Epithelial cell of proximal tubule (primary cell): ENCODE measurements around the gene SBK2. TPM values are rescaled to one million over a fixed set of nuclear protein-coding genes. Genes with fewer than 3 reads are reported as not detected.
"Not testable (repeated sequence)": the region's sequence is repeated elsewhere in the genome, so short reads cannot be mapped to it uniquely, and the experiment has no call there.

ENCODE experiments used
- DNase-seq: peaks from one replicate; pipeline ENCODE4 v3.0.0-alpha.2; 2011; ENCODE audit warnings: low read depth
- H3K4me3 ChIP-seq: 2 replicates; pipeline ENCODE4 v1.5.1; 2011; ENCODE audit warnings: low read depth, mild to moderate bottlenecking, low read length
- total RNA-seq: library from RNA; depleted of rRNA; stranded (reverse); fragments of >200 nt; gene quantifications from 2 replicates; pipeline ENCODE4 v1.2.3, GENCODE V29; 2015
- TF ChIP-seq, protein P1 (sequence below): conservative IDR thresholded peaks from 2 replicates; pipeline ENCODE4 v1.5.1; 2012; ENCODE audit warnings: low read depth, mild to moderate bottlenecking, low read length

SBK2 gene, protein sequence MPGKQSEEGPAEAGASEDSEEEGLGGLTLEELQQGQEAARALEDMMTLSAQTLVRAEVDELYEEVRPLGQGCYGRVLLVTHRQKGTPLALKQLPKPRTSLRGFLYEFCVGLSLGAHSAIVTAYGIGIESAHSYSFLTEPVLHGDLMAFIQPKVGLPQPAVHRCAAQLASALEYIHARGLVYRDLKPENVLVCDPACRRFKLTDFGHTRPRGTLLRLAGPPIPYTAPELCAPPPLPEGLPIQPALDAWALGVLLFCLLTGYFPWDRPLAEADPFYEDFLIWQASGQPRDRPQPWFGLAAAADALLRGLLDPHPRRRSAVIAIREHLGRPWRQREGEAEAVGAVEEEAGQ
- 0.58 and 2.9 TPM in 2 replicates for total RNA-seq

DNA sequence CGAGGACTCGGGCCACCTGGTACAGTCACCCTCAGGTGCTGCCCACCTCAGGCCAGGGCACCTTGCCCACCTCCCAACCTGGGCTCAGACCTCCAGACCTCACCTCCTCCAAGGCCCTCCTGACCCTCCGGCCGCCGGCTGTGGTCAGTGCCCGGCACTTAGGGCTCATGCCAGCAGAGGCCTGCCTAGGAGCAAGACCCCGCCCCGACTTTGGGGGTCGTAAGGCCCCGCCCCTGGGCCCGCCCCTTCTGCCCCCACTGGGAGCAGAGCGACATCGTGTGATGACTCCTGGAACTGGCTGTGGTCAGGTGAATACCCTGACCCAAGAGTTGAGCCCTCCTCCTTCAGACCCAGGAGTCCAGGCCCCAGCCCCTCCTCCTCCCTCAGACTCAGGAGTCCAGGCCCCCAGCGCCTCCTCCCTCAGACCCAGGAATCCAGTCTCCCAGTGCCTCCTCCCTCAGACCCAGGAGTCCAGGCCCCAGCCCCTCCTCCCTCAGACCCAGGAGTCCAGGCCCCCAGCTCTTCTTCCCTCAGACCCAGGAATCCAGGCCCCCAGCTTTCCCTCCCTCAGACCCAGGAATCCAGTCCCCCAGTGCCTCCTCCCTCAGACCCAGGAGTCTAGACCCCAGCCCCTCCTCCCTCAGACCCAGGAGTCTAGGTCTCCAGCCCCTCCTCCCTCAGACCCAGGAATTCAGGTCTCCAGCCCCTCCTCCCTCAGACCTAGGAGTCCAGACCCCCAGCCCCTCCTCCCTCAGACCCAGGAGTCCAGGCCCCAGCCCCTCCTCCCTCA lies at the start of gene SBK2:
Gene SBK2 (minus strand): TSS at position 183 of the 790 bp plus-strand sequence. CDS start 839 bp downstream, outside the sequence.
- TF ChIP-seq, protein P1, sequence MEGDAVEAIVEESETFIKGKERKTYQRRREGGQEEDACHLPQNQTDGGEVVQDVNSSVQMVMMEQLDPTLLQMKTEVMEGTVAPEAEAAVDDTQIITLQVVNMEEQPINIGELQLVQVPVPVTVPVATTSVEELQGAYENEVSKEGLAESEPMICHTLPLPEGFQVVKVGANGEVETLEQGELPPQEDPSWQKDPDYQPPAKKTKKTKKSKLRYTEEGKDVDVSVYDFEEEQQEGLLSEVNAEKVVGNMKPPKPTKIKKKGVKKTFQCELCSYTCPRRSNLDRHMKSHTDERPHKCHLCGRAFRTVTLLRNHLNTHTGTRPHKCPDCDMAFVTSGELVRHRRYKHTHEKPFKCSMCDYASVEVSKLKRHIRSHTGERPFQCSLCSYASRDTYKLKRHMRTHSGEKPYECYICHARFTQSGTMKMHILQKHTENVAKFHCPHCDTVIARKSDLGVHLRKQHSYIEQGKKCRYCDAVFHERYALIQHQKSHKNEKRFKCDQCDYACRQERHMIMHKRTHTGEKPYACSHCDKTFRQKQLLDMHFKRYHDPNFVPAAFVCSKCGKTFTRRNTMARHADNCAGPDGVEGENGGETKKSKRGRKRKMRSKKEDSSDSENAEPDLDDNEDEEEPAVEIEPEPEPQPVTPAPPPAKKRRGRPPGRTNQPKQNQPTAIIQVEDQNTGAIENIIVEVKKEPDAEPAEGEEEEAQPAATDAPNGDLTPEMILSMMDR, result peak; percentile 34
- no peak within 1 kb of the TSS for H3K4me3 ChIP-seq
- DNase-seq, result no peak

DNA sequence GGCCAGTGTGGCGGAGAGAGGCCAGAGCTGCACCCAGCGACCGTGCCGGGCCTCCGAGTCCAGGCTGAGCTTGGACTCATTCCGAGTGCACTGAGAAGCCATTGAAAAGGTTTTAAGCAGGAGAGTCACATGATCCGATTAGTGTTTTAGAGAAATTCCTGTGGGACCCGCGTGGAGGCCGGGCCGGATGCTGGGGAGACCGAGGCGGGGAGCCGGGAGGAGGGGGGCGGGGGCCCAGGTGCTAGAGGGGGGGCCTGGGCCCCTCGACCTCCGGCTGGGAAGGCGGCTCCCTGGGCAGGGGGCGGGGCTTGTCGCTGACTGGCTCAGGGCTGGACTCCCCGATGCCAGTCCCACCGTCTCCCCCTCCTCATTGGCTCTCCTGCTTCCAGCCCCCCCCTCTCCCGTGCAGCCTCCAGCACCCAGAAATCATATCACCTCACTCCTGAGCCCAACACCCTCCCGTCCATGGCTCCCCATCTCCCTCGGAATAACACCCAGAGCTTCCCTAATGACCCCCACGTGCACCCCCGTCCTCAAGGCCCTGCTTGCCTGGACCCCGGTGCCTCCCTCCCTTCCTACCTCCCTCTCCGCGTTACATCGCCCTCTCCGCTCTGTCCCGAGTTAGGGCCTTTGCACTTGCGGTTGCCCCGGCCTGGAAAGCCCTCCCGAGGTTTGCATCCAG lies 48.9 kb upstream of the SBK2 start:
- TF ChIP-seq, protein P1, result no peak
- no peak for DNase-seq
- H3K4me3 ChIP-seq, result peak overlapping the region; percentile 48

DNA sequence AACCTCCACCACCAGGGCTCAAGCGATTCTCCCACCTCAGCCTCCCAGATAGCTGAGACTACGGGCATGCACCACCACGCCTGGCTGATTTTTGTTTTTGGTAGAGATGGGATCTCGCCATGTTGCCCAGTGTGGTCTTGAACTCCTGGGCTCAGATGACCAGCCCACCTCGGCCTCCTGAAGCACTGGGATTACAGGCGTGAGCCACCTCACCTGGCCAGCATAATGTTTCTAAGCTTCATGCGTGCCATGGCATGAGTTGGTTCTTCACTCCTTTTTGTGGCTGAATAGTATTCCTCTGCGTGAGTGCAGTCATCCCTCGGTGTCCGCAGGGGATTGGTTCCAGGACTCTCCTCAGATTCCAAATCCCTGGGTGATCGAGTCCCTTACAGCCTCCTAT lies 47.9 kb upstream of the SBK2 start:
- no peak overlapping the region for H3K4me3 ChIP-seq
- TF ChIP-seq, protein P1, result no peak
- DNase-seq, result no peak

DNA sequence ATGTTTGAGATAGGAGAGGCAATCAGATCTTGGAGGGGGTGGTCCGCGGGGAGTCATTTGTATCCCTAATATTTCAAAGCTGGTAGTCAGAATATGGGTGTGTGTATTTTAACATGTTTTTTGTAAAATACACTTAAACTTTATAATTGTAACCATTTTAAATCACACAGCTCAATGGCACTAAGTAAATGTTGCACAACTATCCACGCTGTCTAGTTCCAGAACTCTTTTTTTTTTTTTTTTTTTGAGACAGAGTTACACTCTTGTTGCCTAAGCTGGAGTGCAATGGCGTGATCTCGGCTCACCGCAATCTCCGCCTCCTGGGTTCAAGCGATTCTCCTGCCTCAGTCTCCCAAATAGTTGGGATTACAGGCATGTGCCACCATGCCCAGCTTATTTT lies 47.0 kb upstream of the SBK2 start:
- not testable (repeated sequence) for H3K4me3 ChIP-seq, DNase-seq

DNA sequence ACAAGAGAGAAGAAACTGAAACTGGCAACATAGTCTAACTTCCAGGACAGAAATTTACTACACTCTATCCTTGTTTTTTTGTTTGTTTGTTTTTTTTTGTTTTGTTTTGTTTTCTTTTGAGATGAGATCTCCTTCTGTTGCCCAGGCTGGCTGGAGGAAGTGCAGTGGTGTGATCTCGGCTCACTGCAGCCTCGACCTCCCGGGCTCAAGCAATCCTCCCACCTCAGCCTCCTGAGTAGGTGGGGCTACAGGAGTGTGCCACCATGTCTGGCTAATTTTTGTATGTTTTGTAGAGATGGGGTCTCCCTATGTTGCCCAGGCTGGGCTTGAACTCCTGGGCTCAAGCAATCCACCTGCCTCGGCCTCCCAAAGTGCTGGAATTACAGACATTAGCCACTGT lies 45.4 kb upstream of the SBK2 start:
- not testable (repeated sequence) for DNase-seq
- H3K4me3 ChIP-seq, result peak overlapping the region; percentile 81

DNA sequence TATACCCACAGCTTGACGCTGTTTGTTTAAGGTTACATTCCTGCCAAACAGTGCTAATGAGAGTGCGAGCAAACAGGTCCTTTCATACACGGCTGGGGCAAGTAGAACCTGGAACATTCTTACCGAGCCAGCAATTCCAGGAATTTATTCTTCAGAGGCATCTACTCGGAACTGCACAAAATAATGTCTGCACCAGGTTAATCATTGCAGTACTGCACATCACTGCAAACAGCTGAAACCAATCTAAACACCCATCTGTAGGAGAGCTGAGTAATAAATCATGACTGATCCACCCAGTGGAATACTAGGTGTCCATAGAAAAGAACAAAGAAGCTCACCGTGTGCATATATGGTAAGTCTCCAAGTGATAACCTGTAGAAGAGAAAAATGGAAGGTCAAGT lies 44.9 kb upstream of the SBK2 start:
- peak; percentile 95 for DNase-seq
- H3K4me3 ChIP-seq, result peak overlapping the region; percentile 81
- TF ChIP-seq, protein P1, result no peak

DNA sequence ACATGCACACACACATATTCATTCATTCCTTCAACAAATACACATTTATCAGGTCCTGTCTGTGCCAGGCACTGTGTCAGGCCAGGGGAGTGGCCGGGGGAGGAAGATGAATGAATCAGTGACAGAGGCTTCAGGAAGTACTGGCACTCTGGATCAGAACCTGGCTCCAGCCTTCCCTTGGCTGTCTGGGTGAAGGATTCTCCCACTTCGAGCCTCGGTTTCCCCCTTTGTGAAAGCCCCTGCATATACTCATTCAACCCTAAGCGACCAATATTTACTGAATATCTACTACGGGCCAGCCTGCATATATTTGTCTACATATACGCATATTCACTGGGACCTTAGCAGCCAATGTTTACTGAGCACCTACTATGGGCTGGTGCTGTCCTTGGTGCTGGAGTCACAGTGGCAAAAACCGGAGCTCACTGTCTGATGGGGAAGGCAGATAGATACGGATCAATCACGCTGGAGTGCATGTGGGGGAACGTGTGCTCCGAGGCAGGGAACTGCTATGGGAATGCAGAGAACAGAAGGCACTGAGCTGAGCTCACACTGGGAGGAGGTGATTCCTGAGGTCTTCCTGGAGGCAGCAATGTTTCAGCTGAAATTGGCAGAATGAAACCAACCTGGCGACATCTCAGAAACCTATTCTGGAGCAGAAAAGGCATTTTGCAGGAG lies 44.4 kb upstream of the SBK2 start:
- H3K4me3 ChIP-seq, result peak overlapping the region; percentile 81
- no peak for DNase-seq
- TF ChIP-seq, protein P1, result no peak
